Breast epithelium (tissue), 4 donors: ENCODE measurements around the gene HERC2. TPM values are rescaled to one million over a fixed set of nuclear protein-coding genes. Genes with fewer than 3 reads are reported as not detected.

ENCODE experiments used
- DNase-seq, 2 donors: peaks; one replicate each; pipeline ENCODE4 v3.0.0-alpha.2; 2019; ENCODE audit warnings: low spot score in 2 of 2
- H3K27ac ChIP-seq, 2 donors: fragments of 200-600 bp; sonication (generic) in 1 of 2; one replicate each; pipeline ENCODE4 v1.5.1; 2016 to 2019; ENCODE audit warnings: mild to moderate bottlenecking in 1 of 2
- H3K27me3 ChIP-seq, 2 donors: fragments of 200-600 bp; sonication (generic) in 1 of 2; one replicate each; pipeline versions ENCODE4 v1.5.1 to v1.6.0; 2017 to 2019; ENCODE audit warnings: control low read depth in 1 of 2, mild to moderate bottlenecking in 1 of 2
- H3K36me3 ChIP-seq: fragments of 200-600 bp; one replicate; pipeline ENCODE4 v1.5.1; 2019
- H3K4me1 ChIP-seq, 2 donors: fragments of 200-600 bp; sonication (generic); one replicate each; pipeline ENCODE4 v1.5.1; 2016 to 2019; ENCODE audit warnings: control low read depth in 1 of 2
- H3K4me3 ChIP-seq, 3 donors: fragments of 200-600 bp; sonication (generic); 1 replicate in 2 of 3; 2 replicates in 1 of 3; pipeline ENCODE4 v1.5.1; 2016 to 2019; ENCODE audit warnings: mild to moderate bottlenecking in 3 of 3, moderate library complexity in 2 of 3
- H3K9me3 ChIP-seq, 2 donors: fragments of 200-600 bp; sonication (generic) in 1 of 2; one replicate each; pipeline ENCODE4 v1.5.1; 2016 to 2019; ENCODE audit warnings: control low read depth in 1 of 2
- CTCF ChIP-seq, 3 donors: fragments of 450-650 bp; IDR thresholded peaks; one replicate each; pipeline ENCODE4 v1.5.1; 2016 to 2017; ENCODE audit warnings: antibody characterized with exemption in 3 of 3, mild to moderate bottlenecking in 3 of 3, moderate library complexity in 3 of 3
- POLR2A ChIP-seq: fragments of 450-650 bp; IDR thresholded peaks from one replicate; pipeline ENCODE4 v1.6.1; 2016; ENCODE audit warnings: antibody characterized with exemption, mild to moderate bottlenecking, moderate library complexity
- POLR2AphosphoS5 ChIP-seq, 3 donors: sonication (generic); formaldehyde crosslinking; IDR thresholded peaks; one replicate each; pipeline ENCODE4 v1.6.1; 2017; ENCODE audit warnings: antibody characterized with exemption in 3 of 3
- intact Hi-C: fragments of 100-400 bp; cut with DNase I; formaldehyde crosslinking; loops from one replicate; pipeline ENCODE4 v1.15.1; 2023; ENCODE audit warnings: low total_unique reads
- total RNA-seq, 3 donors: library from RNA; depleted of rRNA; stranded (reverse); fragments of >200 nt; gene quantifications; one replicate each; pipeline ENCODE4 v1.1.0, GENCODE V29; 2016

Gene HERC2
- total RNA-seq, 3 donors from 2014 or later: 46.2 to 55.8 (median 51.1) TPM

- H3K36me3 ChIP-seq: no peaks in the 10 kb centered on the region
- TF ChIP-seq CTCF (IDR thresholded peaks at IDR 0.05) (no peak), POLR2AphosphoS5 (IDR thresholded peaks at IDR 0.05) (no peak), POLR2A (no peak)
- no peaks in the 10 kb centered on the region for H3K4me1 ChIP-seq
- intact Hi-C loops: no loop called here
- no peak overlapping the region for H3K4me3 ChIP-seq
- no peak overlapping the region for H3K27ac ChIP-seq
- no peaks in the 10 kb centered on the region for H3K9me3 ChIP-seq
- no peaks in the 10 kb centered on the region for H3K27me3 ChIP-seq
- DNase-seq: no peak
These were observed 189.3 kb downstream of the HERC2 start for GRCh38 chr15:28132524-28133275.

- intact Hi-C loops: no loop called here
- H3K36me3 ChIP-seq: no peaks in the 10 kb centered on the region
- no peak for DNase-seq
- H3K27ac ChIP-seq: no peak overlapping the region
- no peaks in the 10 kb centered on the region for H3K4me1 ChIP-seq
- H3K27me3 ChIP-seq: no peaks in the 10 kb centered on the region
- no peak overlapping the region for H3K4me3 ChIP-seq
- no peaks in the 10 kb centered on the region for H3K9me3 ChIP-seq
- TF ChIP-seq CTCF (IDR thresholded peaks at IDR 0.05) (no peak), POLR2A (no peak), POLR2AphosphoS5 (IDR thresholded peaks at IDR 0.05) (no peak)
These were observed 190.0 kb downstream of the HERC2 start for GRCh38 chr15:28131946-28132345.

- no peak overlapping the region for H3K27ac ChIP-seq
- DNase-seq: no peak
- no peaks in the 10 kb centered on the region for H3K4me1 ChIP-seq
- no peaks in the 10 kb centered on the region for H3K9me3 ChIP-seq
- TF ChIP-seq POLR2A (no peak), POLR2AphosphoS5 (IDR thresholded peaks at IDR 0.05) (no peak), CTCF (IDR thresholded peaks at IDR 0.05) (no peak)
- H3K36me3 ChIP-seq: no peaks in the 10 kb centered on the region
- intact Hi-C loops: no loop called here
- H3K27me3 ChIP-seq: no peaks in the 10 kb centered on the region
- no peak overlapping the region for H3K4me3 ChIP-seq
These were observed 190.6 kb downstream of the HERC2 start for GRCh38 chr15:28131400-28131799.

GRCh38 chr15:28130651-28131050 lies 191.3 kb downstream of the HERC2 start:
- TF ChIP-seq CTCF (IDR thresholded peaks at IDR 0.05): no peak
- no peak for TF ChIP-seq POLR2A
- TF ChIP-seq POLR2AphosphoS5 (IDR thresholded peaks at IDR 0.05): no peak
- Histone ChIP-seq H3K4me1 (no peaks in the 10 kb centered on the region), H3K36me3 (no peaks in the 10 kb centered on the region), H3K9me3 (no peaks in the 10 kb centered on the region), H3K27me3 (no peaks in the 10 kb centered on the region), H3K4me3 (no peak overlapping the region), H3K27ac (no peak overlapping the region)
- intact Hi-C loops: no loop called here
- DNase-seq: no peak

- no peaks in the 10 kb centered on the region for H3K27me3 ChIP-seq
- no peaks in the 10 kb centered on the region for H3K9me3 ChIP-seq
- H3K36me3 ChIP-seq: no peaks in the 10 kb centered on the region
- DNase-seq: no peak
- H3K27ac ChIP-seq: no peak overlapping the region
- H3K4me3 ChIP-seq: no peak overlapping the region
- H3K4me1 ChIP-seq: no peaks in the 10 kb centered on the region
- TF ChIP-seq POLR2A: no peak
- no peak for TF ChIP-seq POLR2AphosphoS5 (IDR thresholded peaks at IDR 0.05)
- no peak for TF ChIP-seq CTCF (IDR thresholded peaks at IDR 0.05)
- intact Hi-C loops: no loop called here
These were observed 192.6 kb downstream of the HERC2 start for GRCh38 chr15:28129231-28129848.
